BE2C (cell line): ENCODE results near the gene PSAPL1.

ENCODE experiments used
- DNase-seq: peaks from one replicate; pipeline ENCODE4 v3.0.0-alpha.2; 2020
- H3K27me3 ChIP-seq: fragments of 250-450 bp; sonication (Bioruptor Pico); 2 replicates; pipeline ENCODE4 v1.5.1; 2020; ENCODE audit warnings: mild to moderate bottlenecking
- H3K36me3 ChIP-seq: fragments of 250-450 bp; sonication (Bioruptor Pico); 2 replicates; pipeline ENCODE4 v1.5.1; 2020; ENCODE audit warnings: mild to moderate bottlenecking
- H3K4me1 ChIP-seq: fragments of 250-450 bp; sonication (Bioruptor Pico); 2 replicates; pipeline ENCODE4 v1.5.1; 2020
- H3K4me3 ChIP-seq: 2 replicates; pipeline ENCODE4 v1.5.1; 2011; ENCODE audit warnings: low read depth, low read length
- H3K9me3 ChIP-seq: fragments of 250-450 bp; sonication (Bioruptor Pico); 2 replicates; pipeline ENCODE4 v1.5.1; 2020
- CTCF ChIP-seq: IDR thresholded peaks from 2 replicates; pipeline ENCODE4 v1.5.1; 2012; ENCODE audit warnings: mild to moderate bottlenecking, low read depth, low read length

PSAPL1 gene

GRCh38 chr4:7469023-7469422 is 34.3 kb upstream of the PSAPL1 start:
- no peak for DNase-seq
- no peak for TF ChIP-seq CTCF
- Histone ChIP-seq H3K27me3 (no peaks in the 10 kb centered on the region), H3K4me3 (no peak overlapping the region), H3K36me3 (no peaks in the 10 kb centered on the region), H3K4me1 (no peaks in the 10 kb centered on the region), H3K9me3 (no peaks in the 10 kb centered on the region)

- Histone ChIP-seq H3K9me3 (no peaks in the 10 kb centered on the region), H3K4me1 (no peaks in the 10 kb centered on the region), H3K4me3 (no peak overlapping the region), H3K27me3 (no peaks in the 10 kb centered on the region), H3K36me3 (no peaks in the 10 kb centered on the region)
- no peak for TF ChIP-seq CTCF
- DNase-seq = no peak
These were observed 32.7 kb upstream of the PSAPL1 start for GRCh38 chr4:7467471-7467870.

GRCh38 chr4:7466904-7467303 is 32.2 kb upstream of the PSAPL1 start:
- no peak for TF ChIP-seq CTCF
- DNase-seq = no peak
- Histone ChIP-seq H3K27me3 (no peaks in the 10 kb centered on the region), H3K36me3 (no peaks in the 10 kb centered on the region), H3K4me3 (no peak overlapping the region), H3K4me1 (peaks cover 5% of the 10 kb centered on the region; the same call in 1 of the 2 replicates), H3K9me3 (no peaks in the 10 kb centered on the region)

- DNase-seq = no peak
- Histone ChIP-seq H3K36me3 (no peaks in the 10 kb centered on the region), H3K4me1 (peaks cover 12% of the 10 kb centered on the region), H3K27me3 (no peaks in the 10 kb centered on the region), H3K4me3 (no peak overlapping the region), H3K9me3 (no peaks in the 10 kb centered on the region)
- TF ChIP-seq CTCF = no peak
These were observed 31.5 kb upstream of the PSAPL1 start for GRCh38 chr4:7466215-7466614.

GRCh38 chr4:7465017-7465416 is 30.3 kb upstream of the PSAPL1 start:
- Histone ChIP-seq H3K4me3 (no peak overlapping the region), H3K9me3 (no peaks in the 10 kb centered on the region), H3K4me1 (peaks cover 21% of the 10 kb centered on the region), H3K27me3 (no peaks in the 10 kb centered on the region), H3K36me3 (no peaks in the 10 kb centered on the region)
- TF ChIP-seq CTCF = no peak
- DNase-seq = no peak

GRCh38 chr4:7464259-7464655 is 29.5 kb upstream of the PSAPL1 start:
- no peak for TF ChIP-seq CTCF
- H3K27me3 ChIP-seq = no peaks in the 10 kb centered on the region
- no peaks in the 10 kb centered on the region for H3K9me3 ChIP-seq
- no peaks in the 10 kb centered on the region for H3K36me3 ChIP-seq
- DNase-seq = no peak
- H3K4me3 ChIP-seq = no peak overlapping the region
- H3K4me1 ChIP-seq = peaks cover 21% of the 10 kb centered on the region
